ENCODE results near the gene ITGA6. TPM values are rescaled to one million over a fixed set of nuclear protein-coding genes. Genes with fewer than 3 reads are reported as not detected.

The ITGA6 gene
- total RNA-seq, 1 donor from 2014 or later, result 71.6 TPM

Other genes with a start within 250 kb of the ITGA6 start
- gene PDK1, start 128.5 kb downstream of the ITGA6 start, total RNA-seq, result 14.6 TPM